H1 (cell line): Measurements from ENCODE around the gene PPIL4. TPM values are rescaled to one million over a fixed set of nuclear protein-coding genes. Genes with fewer than 3 reads are reported as not detected.

Experiments used
- CTCF ChIA-PET: fragments of 300-600 bp; sonication (Branson Sonifier 250); formaldehyde crosslinking; loops from one replicate; lab custom pipeline; 2021; ENCODE audit not compliant: partially characterized antibody; lab: Charles Lee
- POLR2A ChIA-PET: fragments of 300-600 bp; sonication (Branson Sonifier 250); formaldehyde crosslinking; loops from one replicate; lab custom pipeline; 2021; ENCODE audit warnings: inconsistent platforms; ENCODE audit not compliant: partially characterized antibody; lab: Charles Lee
- DNase-seq, 2 experiments: peaks; one replicate each; pipeline versions ENCODE4 v3.0.0 to v3.0.0-alpha.2; 2010 to 2022; ENCODE audit warnings: low spot score in 2 of 2, low read depth in 1 of 2, mixed read lengths in 1 of 2
- FAIRE-seq: peaks from 2 replicates; lab custom pipeline; 2011; peaks lifted over from hg19 to GRCh38; lab: Jason Lieb, UNC
- H2AFZ ChIP-seq: 2 replicates; pipeline ENCODE4 v1.8.1; 2012; ENCODE audit warnings: low read length, inconsistent platforms
- H2AK5ac ChIP-seq: 2 replicates; pipeline ENCODE4 v1.6.1; 2013; ENCODE audit warnings: low read depth, low read length
- H2BK120ac ChIP-seq: replicated peaks from 2 replicates; pipeline ENCODE3; 2013; ENCODE audit warnings: low read depth, low read length, inconsistent platforms
- H2BK12ac ChIP-seq: 2 replicates; pipeline ENCODE4 v1.6.1; 2013; ENCODE audit warnings: low read depth, low read length
- H2BK15ac ChIP-seq: 2 replicates; pipeline ENCODE4 v1.6.1; 2013; ENCODE audit warnings: low read length
- H2BK20ac ChIP-seq: 2 replicates; pipeline ENCODE4 v1.6.1; 2013; ENCODE audit warnings: low read length
- H2BK5ac ChIP-seq: 2 replicates; pipeline ENCODE4 v1.6.1; 2013; ENCODE audit warnings: low read depth, low read length
- H3K14ac ChIP-seq: 2 replicates; pipeline ENCODE4 v1.6.1; 2013; ENCODE audit warnings: inconsistent platforms; ENCODE audit not compliant: insufficient read length
- H3K18ac ChIP-seq: 2 replicates; pipeline ENCODE4 v1.6.1; 2013; ENCODE audit warnings: low read length; ENCODE audit errors: extremely low read depth
- H3K23ac ChIP-seq: 2 replicates; pipeline ENCODE4 v1.6.1; 2013; ENCODE audit warnings: inconsistent platforms; ENCODE audit not compliant: insufficient read length
- H3K23me2 ChIP-seq: 2 replicates; pipeline ENCODE4 v1.6.1; 2013; ENCODE audit warnings: low read depth, low read length
- H3K27ac ChIP-seq: 2 replicates; pipeline ENCODE4 v1.6.1; 2011; ENCODE audit warnings: low read depth, low read length, inconsistent platforms
- H3K27me3 ChIP-seq, 4 experiments: replicated peaks in 1 of 4; 1 replicate in 1 of 4; 2 replicates in 3 of 4; pipeline versions ENCODE4 v1.6.1 to v1.8.1; 2011 to 2013; ENCODE audit warnings: low read length in 3 of 4, mild to moderate bottlenecking in 3 of 4, inconsistent platforms in 2 of 4, mixed read lengths in 2 of 4, moderate library complexity in 1 of 4; ENCODE audit not compliant: control insufficient read depth in 3 of 4, insufficient read depth in 3 of 4; ENCODE audit errors: extremely low read depth in 1 of 4
- H3K36me3 ChIP-seq, 4 experiments: 2 replicates each; pipeline versions ENCODE4 v1.6.1 to v1.8.1; 2011 to 2013; ENCODE audit warnings: mild to moderate bottlenecking in 4 of 4, low read length in 3 of 4, moderate library complexity in 2 of 4, control low read depth in 1 of 4, inconsistent platforms in 1 of 4; ENCODE audit not compliant: insufficient read depth in 4 of 4, control insufficient read depth in 2 of 4
- H3K4ac ChIP-seq: replicated peaks from 2 replicates; pipeline ENCODE3; 2013; ENCODE audit warnings: low read length, low read depth, mixed read lengths, inconsistent platforms; ENCODE audit not compliant: insufficient read length
- H3K4me1 ChIP-seq, 4 experiments: replicated peaks in 1 of 4; 1 replicate in 1 of 4; 2 replicates in 3 of 4; pipeline versions ENCODE4 v1.6.1 to v1.8.1; 2011 to 2013; ENCODE audit warnings: low read length in 3 of 4, inconsistent platforms in 2 of 4, mixed read lengths in 1 of 4; ENCODE audit not compliant: insufficient read depth in 4 of 4, control insufficient read depth in 3 of 4
- H3K4me2 ChIP-seq, 2 experiments: 2 replicates each; pipeline versions ENCODE4 v1.6.1 to v1.8.1; 2011 to 2013; ENCODE audit warnings: low read depth in 2 of 2, low read length in 2 of 2, control low read depth in 1 of 2, inconsistent platforms in 1 of 2, mild to moderate bottlenecking in 1 of 2; ENCODE audit not compliant: insufficient read depth in 1 of 2
- H3K4me3 ChIP-seq, 4 experiments: fragments of 200-600, 300-600 bp in 1 of 4; sonication (generic), shearing (Covaris generic), sonication (Bioruptor Twin) in 1 of 4; 2 replicates each; pipeline versions ENCODE4 v1.5.1 to v1.8.1; 2011 to 2016; ENCODE audit warnings: low read length in 4 of 4, low read depth in 3 of 4, control low read depth in 2 of 4, inconsistent platforms in 2 of 4, mild to moderate bottlenecking in 2 of 4, mixed read lengths in 1 of 4, moderate library complexity in 1 of 4; ENCODE audit not compliant: insufficient read depth in 2 of 4; ENCODE audit errors: extremely low read depth in 1 of 4
- H3K56ac ChIP-seq: replicated peaks from 2 replicates; pipeline ENCODE3; 2013; ENCODE audit warnings: low read depth, mild to moderate bottlenecking, mixed read lengths, low read length, inconsistent platforms; ENCODE audit not compliant: insufficient read length
- H3K79me1 ChIP-seq: 2 replicates; pipeline ENCODE4 v1.6.1; 2013; ENCODE audit warnings: low read depth, low read length, control low read depth
- H3K79me2 ChIP-seq, 2 experiments: 2 replicates each; pipeline versions ENCODE4 v1.6.1 to v1.8.1; 2012 to 2013; ENCODE audit warnings: low read length in 2 of 2, mild to moderate bottlenecking in 2 of 2, inconsistent platforms in 1 of 2; ENCODE audit not compliant: insufficient read depth in 2 of 2, control insufficient read depth in 1 of 2
- H3K9ac ChIP-seq, 4 experiments: replicated peaks in 1 of 4; 1 replicate in 1 of 4; 2 replicates in 3 of 4; pipeline versions ENCODE4 v1.6.1 to v1.8.1; 2011 to 2013; ENCODE audit warnings: low read depth in 3 of 4, low read length in 3 of 4, control low read depth in 2 of 4, mild to moderate bottlenecking in 2 of 4, moderate library complexity in 2 of 4, inconsistent platforms in 1 of 4; ENCODE audit errors: extremely low read depth in 1 of 4
- H3K9me3 ChIP-seq, 2 experiments: 2 replicates each; pipeline versions ENCODE4 v1.6.1 to v1.8.1; 2012 to 2013; ENCODE audit warnings: mild to moderate bottlenecking in 2 of 2, moderate library complexity in 2 of 2, control low read depth in 1 of 2, inconsistent platforms in 1 of 2, low read depth in 1 of 2, low read length in 1 of 2, mixed read lengths in 1 of 2; ENCODE audit not compliant: insufficient read depth in 2 of 2
- H4K20me1 ChIP-seq, 2 experiments: replicated peaks in 1 of 2; 2 replicates each; pipeline versions ENCODE3 to v1.8.1; 2011 to 2013; ENCODE audit warnings: inconsistent platforms in 2 of 2, low read length in 2 of 2, mild to moderate bottlenecking in 1 of 2; ENCODE audit not compliant: insufficient read depth in 2 of 2, control insufficient read depth in 1 of 2
- H4K5ac ChIP-seq: 2 replicates; pipeline ENCODE4 v1.6.1; 2013; ENCODE audit warnings: low read length, low read depth, mixed read lengths, inconsistent platforms; ENCODE audit not compliant: insufficient read length
- H4K8ac ChIP-seq: 2 replicates; pipeline ENCODE4 v1.8.0; 2013; ENCODE audit warnings: mild to moderate bottlenecking, moderate library complexity, low read length, inconsistent platforms; ENCODE audit not compliant: insufficient read depth; ENCODE audit errors: extremely low read depth
- H4K91ac ChIP-seq: replicated peaks from 2 replicates; pipeline ENCODE3; 2013; ENCODE audit warnings: low read length, mixed read lengths, inconsistent platforms; ENCODE audit not compliant: insufficient read length
- CTCF ChIP-seq, 3 experiments: IDR thresholded peaks; 1 replicate in 2 of 3; 2 replicates in 1 of 3; pipeline versions ENCODE4 v1.5.1 to v1.6.1; 2011; ENCODE audit warnings: low read length in 3 of 3, mild to moderate bottlenecking in 3 of 3, inconsistent platforms in 2 of 3, low read depth in 1 of 3, moderate library complexity in 1 of 3; ENCODE audit not compliant: insufficient read depth in 1 of 3; ENCODE audit errors: control extremely low read depth in 1 of 3
- NRF1 ChIP-seq: IDR thresholded peaks from 2 replicates; pipeline ENCODE4 v1.6.1; 2011; ENCODE audit warnings: mild to moderate bottlenecking, low read depth, low read length, improper control_type of control experiment
- RNF2 ChIP-seq: fragments of 200-900, 300-1000 bp; sonication (generic); IDR thresholded peaks from 2 replicates; pipeline ENCODE4 v1.7.1; 2016; ENCODE audit warnings: borderline replicate concordance, low read depth, mild to moderate bottlenecking, antibody characterized with exemption, low read length; ENCODE audit not compliant: poor library complexity, severe bottlenecking; ENCODE audit errors: missing control alignments
- TEAD4 ChIP-seq: IDR thresholded peaks from 2 replicates; pipeline ENCODE4 v1.6.1; 2012; ENCODE audit warnings: low read depth, low read length, inconsistent platforms, mixed read lengths
- WGBS, 2 experiments: shearing (Covaris generic) in 1 of 2; methylation state at CpG; one replicate each; pipeline versions ENCODE4 v1.1.6 to v1.1.7; 2013 to 2015; ENCODE audit warnings: low lambda C conversion rate in 2 of 2, mixed read lengths in 2 of 2, inconsistent platforms in 1 of 2, low coverage in 1 of 2, missing lambda C conversion rate in 1 of 2; ENCODE audit not compliant: insufficient replicate concordance in 2 of 2, insufficient coverage in 1 of 2, insufficient read length in 1 of 2; ENCODE audit errors: extremely low coverage in 1 of 2, missing lambda C conversion rate in 1 of 2; 5-methylcytosine and 5-hydroxymethylcytosine counted together
- polyA plus RNA-seq, 7 experiments: library from polyadenylated mRNA; depleted of rRNA in 3 of 7; stranded (reverse) in 5 of 7; unstranded in 2 of 7; fragments of >200 nt in 5 of 7; fragments of 200-250 nt in 2 of 7; gene quantifications; 1 replicate in 5 of 7; 2 replicates in 1 of 7; 4 replicates in 1 of 7; pipeline versions ENCODE4 v1.2.1 to v1.2.3, GENCODE V29; 2011 to 2013; ENCODE audit warnings: missing spikeins in 2 of 7, mixed read lengths in 2 of 7
- total RNA-seq: library from RNA; stranded (reverse); fragmentation: NEBNext Ultra II Directional; extraction: Animal tissue kit (Norgen Biotek cat#: 25700); gene quantifications from 2 replicates; pipeline ENCODE4 v1.2.1, GENCODE V29; 2021

The PPIL4 gene
- total and polyA plus RNA-seq, 2 of the 8 experiments (the other 6 are each of a cell fraction or from before 2014, with no cell fraction given) = 2.0 to 33.2 TPM

- FAIRE-seq (no peak), DNase-seq (no peak)
- Histone ChIP-seq H3K4me3 (no peak overlapping the region), H3K27me3 (no peaks in the 10 kb centered on the region), H4K5ac (no peak overlapping the region), H4K8ac (no peak overlapping the region), H3K4me1 (no peaks in the 10 kb centered on the region), H3K4me2 (no peak overlapping the region), H3K79me1 (no peaks in the 10 kb centered on the region), H3K56ac (no peak overlapping the region), H4K91ac (no peak overlapping the region), H2AK5ac (no peak overlapping the region), H2BK5ac (no peak overlapping the region), H3K27ac (no peak overlapping the region), H3K23ac (no peak overlapping the region), H3K23me2 (no peaks in the 10 kb centered on the region), H3K9ac (no peak overlapping the region), H2BK12ac (no peak overlapping the region), H3K4ac (no peak overlapping the region), H2BK15ac (no peak overlapping the region), H2BK120ac (no peak overlapping the region), H3K18ac (no peak overlapping the region), H2BK20ac (no peak overlapping the region), H4K20me1 (peaks cover 0 to 1% of the 10 kb centered on the region in 2 experiments), H3K79me2 (no peaks in the 10 kb centered on the region), H2AFZ (no peak overlapping the region), H3K36me3 (peaks cover 13 to 50% (median 37%) of the 10 kb centered on the region in 4 experiments), H3K9me3 (no peaks in the 10 kb centered on the region), H3K14ac (no peak overlapping the region)
- TF ChIP-seq TEAD4 = no peak
- TF ChIP-seq NRF1 = no peak
- no peak for TF ChIP-seq RNF2
- no peak for TF ChIP-seq CTCF (IDR thresholded peaks at IDR 0.05; ENCODE audit: control extremely low read depth in 1 of 3, insufficient read depth in 1 of 3, low read depth in 1 of 3, low read length in 3 of 3)
- WGBS, 2 experiments = 100% methylated on average over 1 of the region's 1 CpG; no CpG with 5 or more reads in 1 of the 2 experiments
- POLR2A ChIA-PET = interaction anchor here (0.7 to 2.0 kb wide), 3 partner anchors 16 to 82 kb away, joined by 3 to 8 read pairs (median 3); no protein-coding TSS in a partner anchor
- CTCF ChIA-PET = interaction anchor here (0.6 kb wide), 1 partner anchor 1298 kb away, joined by 3 read pairs; no protein-coding TSS in a partner anchor
Measured at GRCh38 chr6:149593408-149593807, 47.6 kb upstream of the PPIL4 start.
